Measurements from ENCODE around the gene HTR1A.

HTR1A gene

GRCh38 chr5:63962279-63962678 lies at the start of gene HTR1A:
TSS of gene HTR1A (minus strand) at chr5:63962445. CDS start at chr5:63961719, 726 bp downstream.
- H3K4me3 ChIP-seq (ENCODE audit: low read depth, low read length), result no peak within 1 kb of the TSS
- TF ChIP-seq CTCF (IDR thresholded peaks at IDR 0.05; ENCODE audit: low read depth, low read length), result no peak

- no peak for TF ChIP-seq CTCF (IDR thresholded peaks at IDR 0.05; ENCODE audit: low read depth, low read length)
- H3K4me3 ChIP-seq (ENCODE audit: low read depth, low read length), result no peak overlapping the region
Measured at GRCh38 chr5:64003966-64004365, 41.7 kb upstream of the HTR1A start.

- no peak overlapping the region for H3K4me3 ChIP-seq (ENCODE audit: low read depth, low read length)
- no peak for TF ChIP-seq CTCF (IDR thresholded peaks at IDR 0.05; ENCODE audit: low read depth, low read length)
Measured at GRCh38 chr5:64000096-64000495, 37.9 kb upstream of the HTR1A start.

DNA sequence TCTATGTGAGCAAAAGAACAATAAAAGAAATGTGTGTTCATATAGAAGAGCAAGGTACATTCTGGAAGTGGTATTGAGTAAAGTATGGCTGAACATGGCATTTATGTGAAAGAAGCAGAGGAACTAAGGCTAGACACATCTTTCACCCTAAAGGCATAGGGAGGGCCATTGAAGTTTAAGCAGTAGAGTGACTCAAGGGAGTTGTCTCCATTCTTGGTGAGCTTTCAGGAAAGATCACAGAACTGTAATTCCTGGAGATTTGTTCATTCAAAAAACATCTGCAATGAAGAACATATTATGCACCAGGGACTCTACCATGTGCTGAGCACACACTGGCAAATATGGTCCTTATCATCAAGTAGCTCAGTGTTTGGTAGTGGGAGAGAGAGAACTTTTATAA lies 24.8 kb upstream of the HTR1A start:
- TF ChIP-seq CTCF (IDR thresholded peaks at IDR 0.05; ENCODE audit: low read depth, low read length), result no peak
- H3K4me3 ChIP-seq (ENCODE audit: low read depth, low read length), result no peak overlapping the region

DNA sequence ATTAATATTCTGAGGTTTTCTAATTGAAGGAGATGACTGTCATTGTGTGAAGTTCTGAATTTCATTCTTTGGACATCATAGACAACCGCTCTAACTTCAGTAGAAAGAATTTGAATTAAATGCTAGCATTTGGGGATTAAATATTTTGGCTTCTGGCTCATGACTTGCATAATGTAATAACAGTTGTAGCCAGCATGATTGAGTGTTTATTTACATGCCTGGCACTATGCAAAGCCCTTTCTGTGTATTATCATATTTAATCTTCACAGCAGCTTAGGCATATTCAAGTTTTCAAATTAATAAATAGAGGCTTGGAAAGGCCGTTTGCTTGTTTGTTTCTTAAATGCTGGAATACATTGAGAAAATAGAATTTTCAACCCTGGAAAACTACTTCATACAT lies 19.6 kb upstream of the HTR1A start:
- H3K4me3 ChIP-seq (ENCODE audit: low read depth, low read length), result no peak overlapping the region
- TF ChIP-seq CTCF (IDR thresholded peaks at IDR 0.05; ENCODE audit: low read depth, low read length), result no peak

GRCh38 chr5:63963926-63964325 lies 1.7 kb upstream of the HTR1A start:
- TF ChIP-seq CTCF (IDR thresholded peaks at IDR 0.05; ENCODE audit: low read depth, low read length), result no peak
- H3K4me3 ChIP-seq (ENCODE audit: low read depth, low read length), result no peak overlapping the region

- no peak overlapping the region for H3K4me3 ChIP-seq (ENCODE audit: low read depth, low read length)
- TF ChIP-seq CTCF (IDR thresholded peaks at IDR 0.05; ENCODE audit: low read depth, low read length), result no peak
Measured at GRCh38 chr5:63963080-63963735, 963 bp upstream of the HTR1A start.
